ENCODE data around the gene ZNF280D. TPM values are rescaled to one million over a fixed set of nuclear protein-coding genes. Genes with fewer than 3 reads are reported as not detected.

Gene ZNF280D
- total and polyA plus RNA-seq, 2 experiments from 2014 or later: 2.4 to 13.2 TPM

Other genes starting within 250 kb of the ZNF280D start
- 135 and 137 TPM in 2 replicates for gene TCF12, start 185.1 kb upstream of the ZNF280D start, total RNA-seq
- 42.6 and 58.4 TPM in 2 replicates for gene TCF12, start 185.1 kb upstream of the ZNF280D start, polyA plus RNA-seq

All from cardiac muscle cell (in vitro differentiated cells and primary cell).